ENCODE measurements around the gene CYP4F3. TPM values are rescaled to one million over a fixed set of nuclear protein-coding genes. Genes with fewer than 3 reads are reported as not detected.
A peak's percentile ranks its signal among the peaks of the same experiment; 100 is the strongest.
"Not testable (repeated sequence)": the region's sequence is repeated elsewhere in the genome, so short reads cannot be mapped to it uniquely, and the experiment has no call there.

The CYP4F3 gene, protein sequence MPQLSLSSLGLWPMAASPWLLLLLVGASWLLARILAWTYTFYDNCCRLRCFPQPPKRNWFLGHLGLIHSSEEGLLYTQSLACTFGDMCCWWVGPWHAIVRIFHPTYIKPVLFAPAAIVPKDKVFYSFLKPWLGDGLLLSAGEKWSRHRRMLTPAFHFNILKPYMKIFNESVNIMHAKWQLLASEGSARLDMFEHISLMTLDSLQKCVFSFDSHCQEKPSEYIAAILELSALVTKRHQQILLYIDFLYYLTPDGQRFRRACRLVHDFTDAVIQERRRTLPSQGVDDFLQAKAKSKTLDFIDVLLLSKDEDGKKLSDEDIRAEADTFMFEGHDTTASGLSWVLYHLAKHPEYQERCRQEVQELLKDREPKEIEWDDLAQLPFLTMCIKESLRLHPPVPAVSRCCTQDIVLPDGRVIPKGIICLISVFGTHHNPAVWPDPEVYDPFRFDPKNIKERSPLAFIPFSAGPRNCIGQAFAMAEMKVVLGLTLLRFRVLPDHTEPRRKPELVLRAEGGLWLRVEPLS
- not detected for total RNA-seq
- not detected for polyA plus RNA-seq

DNA sequence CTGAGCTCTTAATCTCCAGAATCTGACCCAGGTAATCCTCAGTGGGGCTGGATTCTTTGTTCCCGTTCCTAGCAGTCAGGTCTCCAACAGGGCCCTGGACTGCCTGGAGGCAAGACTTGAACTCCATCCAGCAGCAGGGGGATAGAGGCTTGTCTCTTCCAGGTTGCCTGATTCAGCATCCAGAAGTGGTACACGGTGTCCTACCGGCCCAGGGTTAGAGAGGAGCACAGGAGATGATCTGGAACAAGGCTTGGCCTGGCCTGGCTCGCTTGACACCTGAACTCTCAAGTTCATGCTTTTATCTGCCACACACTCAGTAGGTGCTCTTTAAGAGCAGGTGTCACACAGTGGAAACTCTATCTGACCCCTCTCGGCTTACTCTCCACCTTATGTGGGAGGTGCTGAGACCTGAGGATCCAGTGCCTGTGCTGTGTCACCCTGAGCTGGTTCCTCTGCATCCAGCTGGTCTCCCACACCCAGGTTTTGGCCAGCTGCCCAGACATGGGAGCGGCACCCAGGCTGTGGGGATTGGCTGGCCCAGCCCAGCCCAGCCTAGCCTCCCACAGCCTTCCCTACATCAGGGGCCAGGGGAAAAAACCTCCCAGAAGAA is at the start of gene CYP4F3:
CYP4F3 (plus strand) TSS at position 604 of the 610 bp plus-strand sequence. CDS start 519 bp downstream, outside the sequence.
- Mint-ChIP-seq H3K4me1 (no peaks in the 10 kb centered on the region), H3K36me3 (no peaks in the 10 kb centered on the region), H3K27ac (peak within 1 kb of the TSS in 1 of 3 donors; percentile 33), H3K27me3 (peaks cover 4% of the 10 kb centered on the region), H3K4me3 (no peak within 1 kb of the TSS), H3K9me3 (peaks cover 0 to 5% (median 0%) of the 10 kb centered on the region in 7 donors)
- ATAC-seq (ENCODE audit: low read depth in 2 of 2) (no peak), DNase-seq (no peak)
- H3K27ac ChIP-seq (ENCODE audit: insufficient read depth, low read length, poor library complexity, severe bottlenecking), result no peak within 1 kb of the TSS
- H3K36me3 ChIP-seq (ENCODE audit: control insufficient read depth, insufficient read depth, low read length), result no peaks in the 10 kb centered on the region
- H3K4me1 ChIP-seq (ENCODE audit: control insufficient read depth, insufficient read depth, low read length, poor library complexity, severe bottlenecking), result no peaks in the 10 kb centered on the region
- H3K4me3 ChIP-seq (ENCODE audit: low read depth, low read length), result no peak within 1 kb of the TSS
- H3K9me3 ChIP-seq (ENCODE audit: control insufficient read depth in 2 of 2, low read length in 2 of 2), result no peaks in the 10 kb centered on the region
- peaks cover 7% of the 10 kb centered on the region for H3K27me3 ChIP-seq (ENCODE audit: control insufficient read depth, insufficient read depth, low read length)

DNA sequence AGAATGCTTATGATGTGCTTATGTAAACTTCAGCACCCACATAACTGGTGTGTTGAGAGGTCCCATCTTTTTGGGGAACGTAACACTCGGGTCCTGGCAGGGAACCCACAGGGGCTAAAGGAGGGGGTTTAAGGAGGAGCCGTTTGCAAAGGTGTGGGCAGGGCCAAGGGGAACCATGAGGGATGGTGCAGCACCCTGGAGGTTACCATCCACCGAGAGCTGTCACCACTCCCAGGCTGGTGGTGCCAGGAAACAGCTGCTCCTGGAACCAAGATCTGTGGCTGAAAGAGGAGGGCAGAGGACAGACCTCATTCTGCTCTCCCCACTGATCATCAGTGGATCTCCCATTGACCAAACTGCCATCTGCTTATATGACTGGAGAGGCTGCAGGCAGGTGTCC is 48.9 kb upstream of the CYP4F3 start:
- H3K4me1 Mint-ChIP-seq, result peaks cover 0 to 1% (median 0%) of the 10 kb centered on the region in 4 donors
- no peak for DNase-seq
- H3K4me1 ChIP-seq (ENCODE audit: control insufficient read depth, insufficient read depth, low read length, poor library complexity, severe bottlenecking), result no peaks in the 10 kb centered on the region
- H3K4me3 ChIP-seq (ENCODE audit: low read depth, low read length), result no peak overlapping the region
- H3K36me3 ChIP-seq (ENCODE audit: control insufficient read depth, insufficient read depth, low read length), result no peaks in the 10 kb centered on the region
- peaks cover 11% of the 10 kb centered on the region for H3K27me3 ChIP-seq (ENCODE audit: control insufficient read depth, insufficient read depth, low read length)
- peaks cover 4% of the 10 kb centered on the region for H3K36me3 Mint-ChIP-seq
- H3K27ac Mint-ChIP-seq, result no peak overlapping the region
- H3K4me3 Mint-ChIP-seq, result no peak overlapping the region
- H3K27me3 Mint-ChIP-seq, result peaks cover 43% of the 10 kb centered on the region
- peaks cover 0 to 9% (median 5%) of the 10 kb centered on the region in 7 donors for H3K9me3 Mint-ChIP-seq
- H3K9me3 ChIP-seq (ENCODE audit: control insufficient read depth in 2 of 2, low read length in 2 of 2), result peaks cover 0 to 2% of the 10 kb centered on the region in 2 experiments
- ATAC-seq (ENCODE audit: low read depth in 2 of 2), result no peak
- H3K27ac ChIP-seq (ENCODE audit: insufficient read depth, low read length, poor library complexity, severe bottlenecking), result no peak overlapping the region

DNA sequence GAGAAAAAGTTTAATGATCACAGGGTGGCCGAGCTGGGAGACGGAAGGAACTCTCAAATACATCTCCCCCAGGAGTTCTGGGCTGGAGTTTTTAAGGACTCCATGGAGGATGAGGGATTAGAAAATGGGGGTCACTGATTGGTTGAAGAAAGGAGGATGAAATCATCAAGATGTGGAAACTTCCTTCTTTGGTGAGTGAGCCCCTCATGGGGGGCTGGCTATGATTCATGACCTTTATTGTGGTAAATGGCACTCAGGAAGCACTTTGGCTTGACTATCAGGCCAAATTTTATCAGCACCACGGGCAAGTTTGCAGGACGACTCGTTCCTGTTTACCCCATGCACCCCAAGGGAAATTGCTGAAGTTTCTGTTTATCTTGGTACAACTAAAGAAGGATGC is 48.2 kb upstream of the CYP4F3 start:
- H3K4me1 Mint-ChIP-seq; ATAC-seq (ENCODE audit: low read depth in 2 of 2); H3K36me3 Mint-ChIP-seq; H3K27ac Mint-ChIP-seq; H3K36me3 ChIP-seq (ENCODE audit: control insufficient read depth, insufficient read depth, low read length); H3K9me3 ChIP-seq (ENCODE audit: control insufficient read depth in 2 of 2, low read length in 2 of 2); DNase-seq; H3K4me1 ChIP-seq (ENCODE audit: control insufficient read depth, insufficient read depth, low read length, poor library complexity, severe bottlenecking); H3K4me3 ChIP-seq (ENCODE audit: low read depth, low read length); H3K4me3 Mint-ChIP-seq; H3K27ac ChIP-seq (ENCODE audit: insufficient read depth, low read length, poor library complexity, severe bottlenecking): not testable (repeated sequence)
- peaks cover 11% of the 10 kb centered on the region for H3K27me3 ChIP-seq (ENCODE audit: control insufficient read depth, insufficient read depth, low read length)
- Mint-ChIP-seq H3K9me3 (peaks cover 0 to 12% (median 5%) of the 10 kb centered on the region in 7 donors), H3K27me3 (peaks cover 43% of the 10 kb centered on the region)

DNA sequence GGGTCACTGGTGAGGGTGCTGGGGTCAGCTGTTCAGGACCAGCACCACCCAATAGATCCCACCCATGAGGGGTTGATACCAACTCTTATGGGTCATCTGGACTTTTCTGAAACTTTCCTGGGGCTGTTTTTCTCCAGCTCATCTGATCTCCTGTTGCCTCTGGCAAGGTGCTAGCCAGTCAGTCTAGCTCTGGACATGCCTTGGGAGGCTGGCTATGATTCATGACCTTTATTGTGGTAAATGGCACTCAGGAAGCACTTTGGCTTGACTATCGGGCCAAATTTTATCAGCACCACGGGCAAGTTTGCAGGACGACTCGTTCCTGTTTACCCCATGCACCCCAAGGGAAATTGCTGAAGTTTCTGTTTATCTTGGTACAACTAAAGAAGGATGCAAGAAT is 46.9 kb upstream of the CYP4F3 start:
- not testable (repeated sequence) for DNase-seq

DNA sequence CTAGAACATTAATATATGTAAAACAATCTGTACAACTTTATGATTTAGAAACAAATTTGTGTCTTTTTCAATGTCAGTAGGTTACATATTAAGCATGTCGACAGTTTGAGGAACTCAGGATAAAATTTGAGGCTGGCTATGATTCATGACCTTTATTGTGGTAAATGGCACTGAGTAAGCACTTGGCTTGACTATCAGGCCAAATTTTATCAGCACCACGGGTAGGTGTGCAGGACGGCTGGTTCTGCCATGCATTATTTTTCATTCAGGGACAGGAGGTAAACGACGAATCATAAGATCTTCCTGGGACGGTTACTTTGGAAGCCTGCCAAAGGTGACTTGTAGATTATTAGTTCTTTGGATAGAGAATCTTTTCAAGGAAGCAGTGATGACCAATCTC is 45.6 kb upstream of the CYP4F3 start:
- Mint-ChIP-seq H3K27ac (no peak overlapping the region), H3K4me1 (peaks cover 0 to 1% (median 0%) of the 10 kb centered on the region in 4 donors), H3K27me3 (peaks cover 34% of the 10 kb centered on the region), H3K9me3 (peaks cover 0 to 14% (median 5%) of the 10 kb centered on the region in 7 donors), H3K4me3 (no peak overlapping the region), H3K36me3 (no peaks in the 10 kb centered on the region)
- Histone ChIP-seq H3K4me3 (ENCODE audit: low read depth, low read length) (no peak overlapping the region), H3K9me3 (ENCODE audit: control insufficient read depth in 2 of 2, low read length in 2 of 2) (peaks cover 0 to 3% of the 10 kb centered on the region in 2 experiments), H3K36me3 (ENCODE audit: control insufficient read depth, insufficient read depth, low read length) (no peaks in the 10 kb centered on the region), H3K27ac (ENCODE audit: insufficient read depth, low read length, poor library complexity, severe bottlenecking) (no peak overlapping the region), H3K27me3 (ENCODE audit: control insufficient read depth, insufficient read depth, low read length) (peaks cover 9% of the 10 kb centered on the region), H3K4me1 (ENCODE audit: control insufficient read depth, insufficient read depth, low read length, poor library complexity, severe bottlenecking) (no peaks in the 10 kb centered on the region)
- ATAC-seq (ENCODE audit: low read depth in 2 of 2) (no peak), DNase-seq (no peak)

More for the DNA sequence above, 46.9 kb upstream of the CYP4F3 start:
- Mint-ChIP-seq H3K9me3 (peaks cover 0 to 14% (median 5%) of the 10 kb centered on the region in 7 donors), H3K27me3 (peaks cover 34% of the 10 kb centered on the region), H3K27ac (peak overlapping the region in 1 of 3 donors; percentile 56)
- H3K27ac ChIP-seq (ENCODE audit: insufficient read depth, low read length, poor library complexity, severe bottlenecking); H3K4me3 Mint-ChIP-seq; H3K4me1 ChIP-seq (ENCODE audit: control insufficient read depth, insufficient read depth, low read length, poor library complexity, severe bottlenecking); H3K4me1 Mint-ChIP-seq; ATAC-seq (ENCODE audit: low read depth in 2 of 2); H3K4me3 ChIP-seq (ENCODE audit: low read depth, low read length); H3K36me3 Mint-ChIP-seq; H3K9me3 ChIP-seq (ENCODE audit: control insufficient read depth in 2 of 2, low read length in 2 of 2); H3K36me3 ChIP-seq (ENCODE audit: control insufficient read depth, insufficient read depth, low read length): not testable (repeated sequence)
- peaks cover 11% of the 10 kb centered on the region for H3K27me3 ChIP-seq (ENCODE audit: control insufficient read depth, insufficient read depth, low read length)

DNA sequence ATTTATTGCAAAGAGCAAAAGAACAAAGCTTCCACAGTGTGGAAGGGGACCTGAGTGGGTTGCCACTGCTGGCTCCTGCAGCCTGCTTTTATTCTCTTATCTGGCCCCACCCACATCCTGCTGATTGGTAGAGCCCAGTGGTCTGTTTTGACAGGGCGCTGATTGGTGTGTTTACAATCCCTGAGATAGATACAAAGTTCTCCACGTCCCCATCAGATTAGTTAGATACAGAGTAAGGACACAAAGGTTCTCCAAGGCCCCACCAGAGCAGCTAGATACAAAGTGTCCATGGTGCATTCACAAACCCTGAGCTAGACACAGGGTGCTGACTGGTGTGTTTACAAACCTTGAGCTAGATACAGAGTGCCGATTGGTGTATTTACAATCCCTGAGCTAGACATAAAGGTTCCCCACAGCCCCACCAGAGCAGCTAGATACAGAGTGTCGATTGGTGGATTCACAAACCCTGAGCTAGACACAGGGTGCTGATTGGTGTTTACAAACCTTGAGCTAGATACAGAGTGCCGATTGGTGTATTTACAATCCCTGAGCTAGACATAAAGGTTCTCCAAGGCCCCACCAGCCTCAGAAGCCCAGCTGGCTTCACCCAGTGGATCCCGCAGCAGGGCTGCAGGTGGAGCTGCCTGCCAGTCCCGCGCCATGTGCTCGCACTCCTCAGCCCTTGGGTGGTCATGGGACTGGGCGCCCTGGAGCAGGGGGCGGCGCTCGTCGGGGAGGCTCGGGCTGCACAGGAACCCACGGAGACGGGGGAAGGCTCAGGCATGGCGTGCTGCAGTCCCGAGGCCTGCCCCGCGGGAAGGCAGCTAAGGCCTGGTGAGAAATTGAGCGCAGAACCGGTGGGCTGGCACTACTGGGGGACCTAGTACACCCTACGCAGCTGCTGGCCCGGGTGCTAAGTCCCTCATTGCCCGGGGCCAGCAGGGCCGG is 32.4 kb upstream of the CYP4F3 start:
- not testable (repeated sequence) for H3K9me3 ChIP-seq (ENCODE audit: control insufficient read depth in 2 of 2, low read length in 2 of 2); H3K36me3 Mint-ChIP-seq; H3K27ac Mint-ChIP-seq; ATAC-seq (ENCODE audit: low read depth in 2 of 2); DNase-seq; H3K27me3 ChIP-seq (ENCODE audit: control insufficient read depth, insufficient read depth, low read length); H3K9me3 Mint-ChIP-seq; H3K4me3 ChIP-seq (ENCODE audit: low read depth, low read length); H3K36me3 ChIP-seq (ENCODE audit: control insufficient read depth, insufficient read depth, low read length); H3K27ac ChIP-seq (ENCODE audit: insufficient read depth, low read length, poor library complexity, severe bottlenecking); H3K4me1 Mint-ChIP-seq; H3K4me1 ChIP-seq (ENCODE audit: control insufficient read depth, insufficient read depth, low read length, poor library complexity, severe bottlenecking); H3K4me3 Mint-ChIP-seq
- peaks cover 13% of the 10 kb centered on the region for H3K27me3 Mint-ChIP-seq

DNA sequence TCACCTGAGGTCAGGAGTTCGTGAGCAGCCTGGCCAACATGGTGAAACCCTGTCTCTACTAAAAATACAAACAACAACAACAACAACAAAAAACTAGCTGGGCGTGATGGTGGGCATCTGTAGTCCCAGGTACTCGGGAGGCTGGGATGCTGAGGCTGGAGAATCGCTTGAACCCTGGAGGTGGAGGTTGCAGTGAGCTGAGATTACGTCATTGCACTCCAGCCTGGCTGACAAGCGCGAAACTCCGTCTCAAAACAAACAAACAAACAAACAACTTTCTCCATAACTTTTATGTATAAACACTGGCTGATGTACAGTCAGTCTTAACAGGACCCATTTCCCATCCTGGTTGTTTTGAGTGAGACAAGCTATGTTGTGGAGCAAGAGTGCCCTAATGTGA is 31.4 kb upstream of the CYP4F3 start:
- H3K27ac Mint-ChIP-seq, result no peak overlapping the region
- H3K9me3 Mint-ChIP-seq, result peaks cover 0 to 2% (median 0%) of the 10 kb centered on the region in 7 donors
- Histone ChIP-seq H3K36me3 (ENCODE audit: control insufficient read depth, insufficient read depth, low read length) (no peaks in the 10 kb centered on the region), H3K4me3 (ENCODE audit: low read depth, low read length) (no peak overlapping the region), H3K27me3 (ENCODE audit: control insufficient read depth, insufficient read depth, low read length) (peaks cover 2% of the 10 kb centered on the region), H3K27ac (ENCODE audit: insufficient read depth, low read length, poor library complexity, severe bottlenecking) (no peak overlapping the region), H3K9me3 (ENCODE audit: control insufficient read depth in 2 of 2, low read length in 2 of 2) (no peaks in the 10 kb centered on the region), H3K4me1 (ENCODE audit: control insufficient read depth, insufficient read depth, low read length, poor library complexity, severe bottlenecking) (no peaks in the 10 kb centered on the region)
- DNase-seq (no peak), ATAC-seq (ENCODE audit: low read depth in 2 of 2) (no peak)
- no peaks in the 10 kb centered on the region for H3K36me3 Mint-ChIP-seq
- peaks cover 18% of the 10 kb centered on the region for H3K27me3 Mint-ChIP-seq
- H3K4me3 Mint-ChIP-seq, result no peak overlapping the region
- H3K4me1 Mint-ChIP-seq, result no peaks in the 10 kb centered on the region

Measured in CD4-positive, CD25-positive, alpha-beta regulatory T cell (primary cell).